ENCODE data around the gene RRAD. TPM values are rescaled to one million over a fixed set of nuclear protein-coding genes. Genes with fewer than 3 reads are reported as not detected.

RRAD gene
- polyA plus RNA-seq, 1 donor from 2014 or later = 1.0 TPM

DNA sequence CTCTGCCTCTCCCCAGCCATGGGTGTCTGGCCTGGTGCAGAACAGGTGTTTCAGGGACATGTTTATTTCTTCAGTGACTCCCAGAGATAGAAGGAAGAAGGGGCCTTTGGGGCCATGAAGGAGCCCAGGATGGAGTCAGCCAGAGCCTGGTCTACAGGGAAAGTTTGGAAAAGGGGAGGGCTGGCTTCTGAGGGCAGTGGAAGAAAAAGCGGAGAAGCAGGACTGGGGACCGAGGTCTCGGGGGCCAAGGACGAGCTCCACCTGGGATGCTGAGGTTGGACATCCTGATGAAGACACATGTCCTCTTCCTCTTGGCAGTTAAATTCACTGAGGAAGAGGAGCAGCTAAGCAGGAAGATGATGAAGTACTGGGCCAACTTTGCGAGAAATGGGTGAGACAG is 17.6 kb upstream of the RRAD start:
- no peak overlapping the region for H2AFZ ChIP-seq (ENCODE audit: low read depth, low read length)
- no peaks in the 10 kb centered on the region for H3K9me2 ChIP-seq (ENCODE audit: insufficient read depth, low read length)
- H3K9ac ChIP-seq (ENCODE audit: low read length) = no peak overlapping the region
- no peaks in the 10 kb centered on the region for H4K20me1 ChIP-seq (ENCODE audit: insufficient read depth)
- no peaks in the 10 kb centered on the region for H3K9me3 ChIP-seq (ENCODE audit: low read length)
- TF ChIP-seq, protein P1, sequence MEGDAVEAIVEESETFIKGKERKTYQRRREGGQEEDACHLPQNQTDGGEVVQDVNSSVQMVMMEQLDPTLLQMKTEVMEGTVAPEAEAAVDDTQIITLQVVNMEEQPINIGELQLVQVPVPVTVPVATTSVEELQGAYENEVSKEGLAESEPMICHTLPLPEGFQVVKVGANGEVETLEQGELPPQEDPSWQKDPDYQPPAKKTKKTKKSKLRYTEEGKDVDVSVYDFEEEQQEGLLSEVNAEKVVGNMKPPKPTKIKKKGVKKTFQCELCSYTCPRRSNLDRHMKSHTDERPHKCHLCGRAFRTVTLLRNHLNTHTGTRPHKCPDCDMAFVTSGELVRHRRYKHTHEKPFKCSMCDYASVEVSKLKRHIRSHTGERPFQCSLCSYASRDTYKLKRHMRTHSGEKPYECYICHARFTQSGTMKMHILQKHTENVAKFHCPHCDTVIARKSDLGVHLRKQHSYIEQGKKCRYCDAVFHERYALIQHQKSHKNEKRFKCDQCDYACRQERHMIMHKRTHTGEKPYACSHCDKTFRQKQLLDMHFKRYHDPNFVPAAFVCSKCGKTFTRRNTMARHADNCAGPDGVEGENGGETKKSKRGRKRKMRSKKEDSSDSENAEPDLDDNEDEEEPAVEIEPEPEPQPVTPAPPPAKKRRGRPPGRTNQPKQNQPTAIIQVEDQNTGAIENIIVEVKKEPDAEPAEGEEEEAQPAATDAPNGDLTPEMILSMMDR (IDR thresholded peaks at IDR 0.05; ENCODE audit: poor library complexity, severe bottlenecking) = no peak
- TF ChIP-seq EZH2 (IDR thresholded peaks at IDR 0.05; ENCODE audit: borderline replicate concordance, insufficient read depth, low read length, poor library complexity, severe bottlenecking) = no peak
- TF ChIP-seq, protein P2, sequence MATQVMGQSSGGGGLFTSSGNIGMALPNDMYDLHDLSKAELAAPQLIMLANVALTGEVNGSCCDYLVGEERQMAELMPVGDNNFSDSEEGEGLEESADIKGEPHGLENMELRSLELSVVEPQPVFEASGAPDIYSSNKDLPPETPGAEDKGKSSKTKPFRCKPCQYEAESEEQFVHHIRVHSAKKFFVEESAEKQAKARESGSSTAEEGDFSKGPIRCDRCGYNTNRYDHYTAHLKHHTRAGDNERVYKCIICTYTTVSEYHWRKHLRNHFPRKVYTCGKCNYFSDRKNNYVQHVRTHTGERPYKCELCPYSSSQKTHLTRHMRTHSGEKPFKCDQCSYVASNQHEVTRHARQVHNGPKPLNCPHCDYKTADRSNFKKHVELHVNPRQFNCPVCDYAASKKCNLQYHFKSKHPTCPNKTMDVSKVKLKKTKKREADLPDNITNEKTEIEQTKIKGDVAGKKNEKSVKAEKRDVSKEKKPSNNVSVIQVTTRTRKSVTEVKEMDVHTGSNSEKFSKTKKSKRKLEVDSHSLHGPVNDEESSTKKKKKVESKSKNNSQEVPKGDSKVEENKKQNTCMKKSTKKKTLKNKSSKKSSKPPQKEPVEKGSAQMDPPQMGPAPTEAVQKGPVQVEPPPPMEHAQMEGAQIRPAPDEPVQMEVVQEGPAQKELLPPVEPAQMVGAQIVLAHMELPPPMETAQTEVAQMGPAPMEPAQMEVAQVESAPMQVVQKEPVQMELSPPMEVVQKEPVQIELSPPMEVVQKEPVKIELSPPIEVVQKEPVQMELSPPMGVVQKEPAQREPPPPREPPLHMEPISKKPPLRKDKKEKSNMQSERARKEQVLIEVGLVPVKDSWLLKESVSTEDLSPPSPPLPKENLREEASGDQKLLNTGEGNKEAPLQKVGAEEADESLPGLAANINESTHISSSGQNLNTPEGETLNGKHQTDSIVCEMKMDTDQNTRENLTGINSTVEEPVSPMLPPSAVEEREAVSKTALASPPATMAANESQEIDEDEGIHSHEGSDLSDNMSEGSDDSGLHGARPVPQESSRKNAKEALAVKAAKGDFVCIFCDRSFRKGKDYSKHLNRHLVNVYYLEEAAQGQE (IDR thresholded peaks at IDR 0.05; ENCODE audit: borderline replicate concordance) = no peak
- TF ChIP-seq RAD21 (conservative IDR thresholded peaks at IDR 0.05) = no peak
- no peak overlapping the region for H3K4me2 ChIP-seq (ENCODE audit: low read length)
- no peaks in the 10 kb centered on the region for H3K79me2 ChIP-seq (replicated peaks; ENCODE audit: insufficient read depth, low read length)
- no peaks in the 10 kb centered on the region for H3F3A ChIP-seq (ENCODE audit: insufficient read depth, low read length, poor library complexity, severe bottlenecking)
- H3K4me3 ChIP-seq (ENCODE audit: low read length) = no peak overlapping the region
- H3K36me3 ChIP-seq (ENCODE audit: insufficient read depth, low read length) = no peaks in the 10 kb centered on the region
- H3K27me3 ChIP-seq (ENCODE audit: insufficient read depth, low read depth, low read length) = peaks cover 4% of the 10 kb centered on the region
- no peak overlapping the region for H3K27ac ChIP-seq (ENCODE audit: low read length)

DNA sequence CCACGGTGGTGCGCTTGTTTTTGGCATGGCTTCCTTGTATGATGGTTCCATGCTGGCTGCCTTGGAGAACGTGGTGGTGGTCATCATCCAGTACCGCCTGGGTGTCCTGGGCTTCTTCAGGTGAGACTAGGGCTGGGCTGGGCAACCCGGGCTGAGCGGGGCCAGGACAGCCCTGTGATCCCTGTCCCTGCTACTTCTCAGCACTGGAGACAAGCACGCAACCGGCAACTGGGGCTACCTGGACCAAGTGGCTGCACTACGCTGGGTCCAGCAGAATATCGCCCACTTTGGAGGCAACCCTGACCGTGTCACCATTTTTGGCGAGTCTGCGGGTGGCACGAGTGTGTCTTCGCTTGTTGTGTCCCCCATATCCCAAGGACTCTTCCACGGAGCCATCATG is 14.9 kb upstream of the RRAD start:
- Histone ChIP-seq H3K27me3 (ENCODE audit: insufficient read depth, low read depth, low read length) (no peaks in the 10 kb centered on the region), H4K20me1 (ENCODE audit: insufficient read depth) (peaks cover 5% of the 10 kb centered on the region), H3K36me3 (ENCODE audit: insufficient read depth, low read length) (no peaks in the 10 kb centered on the region), H3K4me3 (ENCODE audit: low read length) (no peak overlapping the region), H3K9me2 (ENCODE audit: insufficient read depth, low read length) (no peaks in the 10 kb centered on the region), H2AFZ (ENCODE audit: low read depth, low read length) (no peak overlapping the region), H3K9ac (ENCODE audit: low read length) (no peak overlapping the region), H3K9me3 (ENCODE audit: low read length) (no peaks in the 10 kb centered on the region), H3K4me2 (ENCODE audit: low read length) (no peak overlapping the region), H3K79me2 (replicated peaks; ENCODE audit: insufficient read depth, low read length) (peaks cover 2% of the 10 kb centered on the region), H3F3A (ENCODE audit: insufficient read depth, low read length, poor library complexity, severe bottlenecking) (no peaks in the 10 kb centered on the region), H3K27ac (ENCODE audit: low read length) (no peak overlapping the region)
- TF ChIP-seq EP300 (conservative IDR thresholded peaks at IDR 0.05; ENCODE audit: poor library complexity, severe bottlenecking) (no peak), POLR2AphosphoS5 (IDR thresholded peaks at IDR 0.05) (no peak)
- TF ChIP-seq, protein P2 (IDR thresholded peaks at IDR 0.05; ENCODE audit: borderline replicate concordance) = no peak
